Transverse colon (tissue), 4 donors: ENCODE measurements around the gene PSMB11. TPM values are rescaled to one million over a fixed set of nuclear protein-coding genes. Genes with fewer than 3 reads are reported as not detected.

Experiments used
- DNase-seq: peaks from one replicate; pipeline ENCODE4 v3.0.0-alpha.2; 2019
- H3K27ac ChIP-seq, 4 donors: fragments of 200-600 bp; sonication (generic); 2 replicates each; pipeline ENCODE4 v1.5.1; 2016 to 2018; ENCODE audit warnings: inconsistent platforms in 4 of 4
- H3K27me3 ChIP-seq: fragments of 200-600 bp; sonication (generic); 2 replicates; pipeline ENCODE4 v1.5.1; 2017; ENCODE audit warnings: inconsistent platforms
- H3K36me3 ChIP-seq, 4 donors: fragments of 200-600 bp; sonication (generic); 2 replicates each; pipeline ENCODE4 v1.5.1; 2017 to 2019; ENCODE audit warnings: inconsistent platforms in 4 of 4
- H3K4me1 ChIP-seq, 4 donors: fragments of 200-600 bp; sonication (generic); 2 replicates each; pipeline ENCODE4 v1.5.1; 2017 to 2020; ENCODE audit warnings: inconsistent platforms in 4 of 4
- H3K4me3 ChIP-seq, 4 donors: fragments of 200-600 bp; sonication (generic); 1 replicate in 1 of 4; 2 replicates in 3 of 4; pipeline versions ENCODE4 v1.5.1 to v1.6.1; 2017 to 2019; ENCODE audit warnings: inconsistent platforms in 4 of 4
- H3K9me3 ChIP-seq, 2 donors: fragments of 200-600 bp; sonication (generic); 2 replicates each; pipeline ENCODE4 v1.5.1; 2017 to 2019; ENCODE audit warnings: inconsistent platforms in 2 of 2
- EP300 ChIP-seq: sonication (generic); formaldehyde crosslinking; IDR thresholded peaks from one replicate; pipeline ENCODE4 v1.6.1; 2017; ENCODE audit warnings: antibody characterized with exemption, low read depth
- POLR2A ChIP-seq: fragments of 450-650 bp; IDR thresholded peaks from one replicate; pipeline ENCODE4 v1.6.1; 2016; ENCODE audit warnings: antibody characterized with exemption, mild to moderate bottlenecking, moderate library complexity
- POLR2AphosphoS5 ChIP-seq, 3 donors: sonication (generic); formaldehyde crosslinking; IDR thresholded peaks; one replicate each; pipeline ENCODE4 v1.6.1; 2016; ENCODE audit warnings: antibody characterized with exemption in 3 of 3
- WGBS, 2 donors: methylation state at CpG; one replicate each; pipeline ENCODE4 v1.1.5; 2018; ENCODE audit warnings: low coverage in 1 of 2; 5-methylcytosine and 5-hydroxymethylcytosine counted together
- in situ Hi-C, 4 donors: fragments of 200-750 bp; cut with MboI; loops; one replicate each; pipeline versions ENCODE4 v1.15.0 to v1.15.1; 2017; ENCODE audit warnings: low sequenced_read_pairs in 3 of 4, low pct_ligation_motif_present in 1 of 4, low pct_unique_long_range_greater_than_20kb in 1 of 4
- intact Hi-C: fragments of 100-400 bp; cut with DNase I; formaldehyde crosslinking; loops from one replicate; pipeline ENCODE4 v1.15.1; 2023; ENCODE audit warnings: low total_unique reads
- total RNA-seq, 4 donors: library from RNA; depleted of rRNA; stranded (reverse); fragments of >200 nt; gene quantifications; one replicate each; pipeline ENCODE4 v1.1.0, GENCODE V29; 2016
- TF ChIP-seq, protein P1 (sequence below), 5 experiments: fragments of 200-600 bp in 3 of 5; fragments of 450-650 bp in 2 of 5; sonication (generic) in 3 of 5; IDR thresholded peaks; 1 replicate in 2 of 5; 2 replicates in 3 of 5; pipeline ENCODE4 v1.5.1; 2016 to 2017; ENCODE audit warnings: antibody characterized with exemption in 5 of 5, inconsistent platforms in 3 of 5, mild to moderate bottlenecking in 2 of 5, moderate library complexity in 1 of 5

PSMB11 gene
- total RNA-seq, 4 donors from 2014 or later = not detected

DNA sequence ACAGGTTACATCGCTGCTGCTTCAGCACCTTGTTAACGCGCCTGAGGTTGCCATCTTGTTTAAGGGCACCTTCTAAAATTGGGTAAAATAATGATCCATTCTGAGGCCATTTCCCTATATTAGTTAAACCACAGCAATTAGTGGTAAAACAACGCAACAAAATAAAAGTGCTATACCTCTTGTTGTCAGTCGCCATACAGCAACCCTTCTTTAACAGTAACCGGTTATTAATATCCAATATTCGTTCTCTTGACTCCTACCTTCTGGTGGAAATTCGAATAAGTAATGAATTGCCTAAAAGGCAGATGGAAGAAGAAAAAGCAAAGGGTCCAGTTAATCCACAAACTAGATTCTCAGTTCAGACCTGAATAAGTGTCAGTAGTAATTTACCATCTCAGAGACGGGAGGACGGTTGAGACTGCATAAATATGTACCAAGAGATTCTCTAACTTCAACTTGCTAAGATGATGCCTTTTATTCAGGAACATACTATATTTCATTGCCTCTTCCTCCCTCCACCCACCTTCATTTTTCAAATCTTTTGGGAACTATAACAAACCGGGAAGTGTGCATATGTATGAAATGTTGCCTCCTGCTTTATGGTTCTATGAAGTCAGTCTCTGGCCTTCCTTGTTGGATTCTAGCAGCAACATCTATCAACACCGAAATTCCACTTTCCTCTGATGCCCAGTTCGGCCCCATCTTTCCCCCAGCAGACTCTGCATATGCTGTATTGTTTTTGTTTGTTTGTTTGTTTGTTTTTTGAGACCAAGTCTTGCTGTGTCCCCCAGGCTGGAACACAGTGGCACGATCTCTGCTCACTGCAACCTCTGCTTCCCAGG is 6.5 kb upstream of the PSMB11 start:
- DNase-seq = no peak
- Histone ChIP-seq H3K27ac (peak overlapping the region; percentile 91 to 96 (median 92)), H3K4me3 (peak overlapping the region in 3 of 4 donors; percentile 59 to 99 (median 80)), H3K4me1 (peaks cover 8 to 16% (median 11%) of the 10 kb centered on the region in 4 donors), H3K9me3 (no peaks in the 10 kb centered on the region), H3K36me3 (peaks cover 0 to 25% (median 11%) of the 10 kb centered on the region in 4 donors), H3K27me3 (no peaks in the 10 kb centered on the region)
- WGBS, 2 donors = 71 to 89% methylated on average over 10 to 14 of the region's 14 CpGs
- TF ChIP-seq, protein P1, sequence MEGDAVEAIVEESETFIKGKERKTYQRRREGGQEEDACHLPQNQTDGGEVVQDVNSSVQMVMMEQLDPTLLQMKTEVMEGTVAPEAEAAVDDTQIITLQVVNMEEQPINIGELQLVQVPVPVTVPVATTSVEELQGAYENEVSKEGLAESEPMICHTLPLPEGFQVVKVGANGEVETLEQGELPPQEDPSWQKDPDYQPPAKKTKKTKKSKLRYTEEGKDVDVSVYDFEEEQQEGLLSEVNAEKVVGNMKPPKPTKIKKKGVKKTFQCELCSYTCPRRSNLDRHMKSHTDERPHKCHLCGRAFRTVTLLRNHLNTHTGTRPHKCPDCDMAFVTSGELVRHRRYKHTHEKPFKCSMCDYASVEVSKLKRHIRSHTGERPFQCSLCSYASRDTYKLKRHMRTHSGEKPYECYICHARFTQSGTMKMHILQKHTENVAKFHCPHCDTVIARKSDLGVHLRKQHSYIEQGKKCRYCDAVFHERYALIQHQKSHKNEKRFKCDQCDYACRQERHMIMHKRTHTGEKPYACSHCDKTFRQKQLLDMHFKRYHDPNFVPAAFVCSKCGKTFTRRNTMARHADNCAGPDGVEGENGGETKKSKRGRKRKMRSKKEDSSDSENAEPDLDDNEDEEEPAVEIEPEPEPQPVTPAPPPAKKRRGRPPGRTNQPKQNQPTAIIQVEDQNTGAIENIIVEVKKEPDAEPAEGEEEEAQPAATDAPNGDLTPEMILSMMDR (IDR thresholded peaks at IDR 0.05) = peak in 1 of 5 experiments; percentile 12
- TF ChIP-seq EP300 (no peak), POLR2AphosphoS5 (IDR thresholded peaks at IDR 0.05) (no peak)
- intact Hi-C loops = no loop called here
- in situ Hi-C loops = no loop called here

DNA sequence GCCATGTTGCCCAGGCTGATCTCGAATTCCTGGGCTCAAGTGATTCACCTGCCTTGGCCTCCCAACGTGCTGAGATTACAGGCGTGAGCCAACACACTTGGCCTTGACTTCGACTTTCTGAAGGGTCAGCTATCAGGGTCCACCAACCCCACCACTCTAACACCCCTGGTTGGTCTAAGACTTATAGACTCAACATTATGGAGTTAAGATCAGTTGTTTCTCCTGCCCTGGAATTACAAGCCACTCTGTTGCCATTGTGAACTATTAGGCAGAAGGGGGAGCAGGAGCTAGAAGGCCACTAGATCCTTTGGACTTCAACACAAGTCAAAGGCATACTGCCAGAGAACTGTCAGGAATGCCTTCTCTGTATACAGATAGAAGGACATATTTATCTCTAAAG is 1.9 kb upstream of the PSMB11 start:
- no peaks in the 10 kb centered on the region for H3K36me3 ChIP-seq
- H3K27ac ChIP-seq = no peak overlapping the region
- H3K9me3 ChIP-seq = no peaks in the 10 kb centered on the region
- TF ChIP-seq POLR2AphosphoS5 (IDR thresholded peaks at IDR 0.05) (no peak), EP300 (no peak), POLR2A (no peak)
- TF ChIP-seq, protein P1 (IDR thresholded peaks at IDR 0.05) = no peak
- intact Hi-C loops (no loop called here), in situ Hi-C loops (no loop called here)
- H3K4me1 ChIP-seq = peaks cover 0 to 2% (median 0%) of the 10 kb centered on the region in 4 donors
- 80 to 94% methylated on average over 4 of the region's 4 CpGs for WGBS, 2 donors
- no peak for DNase-seq
- no peak overlapping the region for H3K4me3 ChIP-seq
- H3K27me3 ChIP-seq = no peaks in the 10 kb centered on the region

DNA sequence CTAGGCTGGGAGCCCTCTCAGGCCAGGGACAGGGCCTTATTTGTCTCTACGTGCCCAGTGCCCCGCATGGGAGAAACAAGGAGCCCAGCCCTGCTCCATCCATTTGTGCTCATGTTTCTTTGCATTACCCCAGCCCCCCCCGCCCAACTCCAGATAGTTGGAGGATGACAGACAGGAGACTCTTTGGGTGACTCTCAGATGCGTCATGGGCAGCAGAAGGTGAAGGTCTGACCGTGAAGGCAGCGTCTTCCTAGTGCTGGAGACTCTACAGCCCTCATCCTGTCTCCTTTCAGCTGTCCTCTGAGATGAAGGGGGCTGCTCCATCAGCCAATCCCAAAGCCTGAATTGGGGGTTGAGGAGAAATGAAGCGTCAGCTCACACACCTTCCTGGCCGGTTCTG is 283 bp upstream of the PSMB11 start:
- in situ Hi-C loops (no loop called here), intact Hi-C loops (no loop called here)
- Histone ChIP-seq H3K4me3 (no peak overlapping the region), H3K36me3 (no peaks in the 10 kb centered on the region), H3K9me3 (no peaks in the 10 kb centered on the region), H3K27me3 (no peaks in the 10 kb centered on the region), H3K27ac (no peak overlapping the region), H3K4me1 (no peaks in the 10 kb centered on the region)
- TF ChIP-seq, protein P1 (IDR thresholded peaks at IDR 0.05) = no peak
- TF ChIP-seq EP300 (no peak), POLR2AphosphoS5 (IDR thresholded peaks at IDR 0.05) (no peak), POLR2A (no peak)
- 80% methylated on average over 8 of the region's 8 CpGs; no CpG with 5 or more reads in 1 of the 2 donors for WGBS, 2 donors
- DNase-seq = no peak

DNA sequence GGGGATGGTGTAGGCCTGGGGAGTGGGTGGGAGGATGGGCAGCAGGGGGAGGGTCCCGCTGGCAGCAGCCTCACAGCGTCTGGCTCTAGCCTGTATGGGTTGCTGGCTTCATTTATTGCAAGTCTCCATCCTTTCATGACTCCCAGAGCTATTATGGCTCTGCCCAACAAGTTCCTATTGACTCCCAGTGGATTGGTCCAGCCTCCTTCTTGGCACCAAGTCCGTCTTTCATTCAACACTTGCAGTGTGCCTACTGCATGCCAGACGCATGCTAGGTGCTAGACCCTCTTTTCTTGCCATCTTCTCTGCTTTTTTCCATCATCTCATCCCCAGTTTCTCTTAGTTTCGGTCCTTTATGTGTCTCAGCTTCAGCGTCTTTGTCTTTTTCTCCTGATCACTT is 1.1 kb downstream of the PSMB11 start:
- Histone ChIP-seq H3K27ac (no peak overlapping the region), H3K9me3 (no peaks in the 10 kb centered on the region), H3K27me3 (no peaks in the 10 kb centered on the region), H3K4me1 (no peaks in the 10 kb centered on the region), H3K36me3 (no peaks in the 10 kb centered on the region), H3K4me3 (no peak overlapping the region)
- no peak for DNase-seq
- intact Hi-C loops (no loop called here), in situ Hi-C loops (no loop called here)
- 76 to 87% methylated on average over 2 to 6 of the region's 6 CpGs for WGBS, 2 donors
- TF ChIP-seq POLR2A (no peak), POLR2AphosphoS5 (IDR thresholded peaks at IDR 0.05) (no peak), EP300 (no peak)
- TF ChIP-seq, protein P1 (IDR thresholded peaks at IDR 0.05) = no peak
